SU-DHL-6 (cell line): ENCODE results near the gene ESPN.

ENCODE experiments used
- EZH2phosphoT487 ChIP-seq: fragments of 200-600 bp; sonication (generic), shearing (Covaris generic); conservative IDR thresholded peaks from 2 replicates; pipeline ENCODE4 v1.6.1; 2018; ENCODE audit warnings: mild to moderate bottlenecking, antibody characterized with exemption, low read length, moderate library complexity, mixed read lengths
- TF ChIP-seq, protein P1 (sequence below): fragments of 200-600 bp; sonication (generic); IDR thresholded peaks from one replicate; pipeline ENCODE4 v1.5.1; 2017; ENCODE audit warnings: antibody characterized with exemption, mild to moderate bottlenecking, low read length, moderate library complexity; ENCODE audit not compliant: insufficient read depth, poor library complexity, severe bottlenecking

DNA sequence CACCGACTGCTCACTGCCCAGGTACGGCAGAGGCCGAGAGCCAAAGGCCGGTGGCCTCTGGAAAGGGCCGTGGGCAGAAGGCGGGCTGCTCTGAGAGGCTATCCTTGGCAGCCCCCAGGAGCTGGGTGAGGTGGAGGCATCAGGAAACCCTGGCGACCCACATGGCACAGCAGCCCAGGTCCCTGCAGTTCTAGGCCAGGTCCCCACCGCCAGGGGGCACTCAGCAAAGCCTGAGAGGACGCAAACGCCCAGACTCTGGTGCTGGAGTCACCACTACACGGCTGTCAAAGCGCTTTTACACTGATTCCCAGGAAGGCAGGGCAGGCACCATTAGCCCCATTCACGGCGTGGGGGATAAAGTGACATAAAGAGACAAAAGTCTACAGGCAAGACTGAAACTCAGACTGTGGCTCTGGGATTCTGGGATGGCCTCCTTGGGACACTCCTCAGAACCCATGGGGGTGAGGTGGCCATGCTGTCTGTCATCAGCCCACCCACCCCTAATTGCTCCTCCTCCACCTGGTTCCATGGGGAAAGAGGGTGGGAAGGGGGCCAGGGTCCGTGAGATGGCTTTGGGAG is 61.9 kb downstream of the ESPN start:
- no peak for TF ChIP-seq EZH2phosphoT487
- TF ChIP-seq, protein P1, sequence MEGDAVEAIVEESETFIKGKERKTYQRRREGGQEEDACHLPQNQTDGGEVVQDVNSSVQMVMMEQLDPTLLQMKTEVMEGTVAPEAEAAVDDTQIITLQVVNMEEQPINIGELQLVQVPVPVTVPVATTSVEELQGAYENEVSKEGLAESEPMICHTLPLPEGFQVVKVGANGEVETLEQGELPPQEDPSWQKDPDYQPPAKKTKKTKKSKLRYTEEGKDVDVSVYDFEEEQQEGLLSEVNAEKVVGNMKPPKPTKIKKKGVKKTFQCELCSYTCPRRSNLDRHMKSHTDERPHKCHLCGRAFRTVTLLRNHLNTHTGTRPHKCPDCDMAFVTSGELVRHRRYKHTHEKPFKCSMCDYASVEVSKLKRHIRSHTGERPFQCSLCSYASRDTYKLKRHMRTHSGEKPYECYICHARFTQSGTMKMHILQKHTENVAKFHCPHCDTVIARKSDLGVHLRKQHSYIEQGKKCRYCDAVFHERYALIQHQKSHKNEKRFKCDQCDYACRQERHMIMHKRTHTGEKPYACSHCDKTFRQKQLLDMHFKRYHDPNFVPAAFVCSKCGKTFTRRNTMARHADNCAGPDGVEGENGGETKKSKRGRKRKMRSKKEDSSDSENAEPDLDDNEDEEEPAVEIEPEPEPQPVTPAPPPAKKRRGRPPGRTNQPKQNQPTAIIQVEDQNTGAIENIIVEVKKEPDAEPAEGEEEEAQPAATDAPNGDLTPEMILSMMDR, result peak; percentile 85
